C4-2B (cell line): ENCODE data around the gene CLIP3.

Experiments used
- H3K27ac ChIP-seq: fragments of 450-650 bp; 2 replicates; pipeline ENCODE4 v1.5.1; 2017
- CTCF ChIP-seq: fragments of 450-650 bp; conservative IDR thresholded peaks from 2 replicates; pipeline ENCODE4 v1.5.1; 2017; ENCODE audit warnings: mild to moderate bottlenecking
- ZFX ChIP-seq: fragments of 450-650 bp; IDR thresholded peaks from 2 replicates; pipeline ENCODE4 v1.6.1; 2017

The CLIP3 gene

GRCh38 chr19:36067681-36068080 is 35.0 kb upstream of the CLIP3 start:
- no peak overlapping the region for H3K27ac ChIP-seq
- no peak for TF ChIP-seq CTCF
- no peak for TF ChIP-seq ZFX

DNA sequence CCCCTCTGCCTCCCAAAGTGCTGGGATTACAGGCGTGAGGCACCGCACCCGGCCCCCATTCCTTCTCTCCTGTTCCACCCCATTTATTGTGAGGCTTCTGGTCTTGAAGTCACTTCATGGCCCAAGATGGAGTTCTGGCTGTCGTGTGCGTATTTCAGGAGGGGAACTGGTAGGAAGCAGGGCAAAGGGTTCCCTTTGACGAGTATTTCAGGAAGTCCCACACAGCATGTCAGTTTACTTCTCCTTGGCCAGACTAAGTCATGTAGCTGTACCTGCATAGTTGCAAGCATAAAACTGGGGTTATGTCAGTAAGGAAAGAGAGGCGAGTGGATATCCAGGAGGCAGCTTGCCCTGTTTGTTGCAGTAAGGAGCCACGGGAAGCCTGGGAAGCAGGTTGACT is 32.2 kb upstream of the CLIP3 start:
- H3K27ac ChIP-seq: no peak overlapping the region
- TF ChIP-seq ZFX: no peak
- no peak for TF ChIP-seq CTCF

- no peak overlapping the region for H3K27ac ChIP-seq
- no peak for TF ChIP-seq CTCF
- TF ChIP-seq ZFX: no peak
Measured at GRCh38 chr19:36061367-36061766, 28.7 kb upstream of the CLIP3 start.

- TF ChIP-seq CTCF (no peak), ZFX (no peak)
- H3K27ac ChIP-seq: no peak overlapping the region
Measured at GRCh38 chr19:36060430-36060829, 27.8 kb upstream of the CLIP3 start.

GRCh38 chr19:36059180-36059910 is 26.7 kb upstream of the CLIP3 start:
- no peak overlapping the region for H3K27ac ChIP-seq
- TF ChIP-seq CTCF (no peak), ZFX (no peak)

GRCh38 chr19:36058481-36059179 is 26.0 kb upstream of the CLIP3 start:
- no peak for TF ChIP-seq ZFX
- H3K27ac ChIP-seq: no peak overlapping the region

- TF ChIP-seq CTCF (peak; percentile 27), ZFX (no peak)
- H3K27ac ChIP-seq: peak within 1 kb of the TSS; percentile 79
Measured at GRCh38 chr19:36054733-36055686, 22.3 kb upstream of the CLIP3 start, which contains the start of gene WDR62. Gene WDR62, plus strand, starts transcription at chr19:36054897. Its CDS starts 75 bp downstream, at chr19:36054972.
